Hippocampal formation (tissue), 2 donors: Measurements from ENCODE around the gene MEGF9.
"Not testable (repeated sequence)": the region's sequence is repeated elsewhere in the genome, so short reads cannot be mapped to it uniquely, and the experiment has no call there.

ENCODE experiments used
- DNase-seq, 2 donors: peaks; one replicate each; lab custom pipeline; 2025; lab: John Stamatoyannopoulos, UW

The MEGF9 gene

GRCh38 chr9:120714088-120714845 is at the start of gene MEGF9:
Gene MEGF9 (minus strand): TSS chr9:120714470. CDS start chr9:120714358, 112 bp downstream.
- peak; percentile 98 to 99 for DNase-seq

- no peak for DNase-seq
Observed at GRCh38 chr9:120761006-120761405, 46.7 kb upstream of the MEGF9 start.

- DNase-seq, result no peak
Observed at GRCh38 chr9:120759755-120760400, 45.6 kb upstream of the MEGF9 start.

GRCh38 chr9:120758544-120758943 is 44.3 kb upstream of the MEGF9 start:
- no peak for DNase-seq

GRCh38 chr9:120757026-120757913 is 43.0 kb upstream of the MEGF9 start:
- DNase-seq, result no peak

- DNase-seq, result no peak
Observed at GRCh38 chr9:120756531-120756930, 42.3 kb upstream of the MEGF9 start.

GRCh38 chr9:120755810-120756434 is 41.7 kb upstream of the MEGF9 start:
- DNase-seq, result peak; percentile 24 to 26

GRCh38 chr9:120755044-120755443 is 40.8 kb upstream of the MEGF9 start:
- DNase-seq, result no peak

- DNase-seq, result no peak
Observed at GRCh38 chr9:120750421-120750820, 36.2 kb upstream of the MEGF9 start.

- not testable (repeated sequence) for DNase-seq
Observed at GRCh38 chr9:120746366-120746765, 32.1 kb upstream of the MEGF9 start.

GRCh38 chr9:120745278-120745677 is 31.0 kb upstream of the MEGF9 start:
- DNase-seq, result no peak

GRCh38 chr9:120742951-120743416 is 28.7 kb upstream of the MEGF9 start:
- DNase-seq, result no peak

GRCh38 chr9:120741701-120742100 is 27.4 kb upstream of the MEGF9 start:
- no peak for DNase-seq

- DNase-seq, result no peak
Observed at GRCh38 chr9:120741191-120741590, 26.9 kb upstream of the MEGF9 start.

GRCh38 chr9:120740132-120740531 is 25.9 kb upstream of the MEGF9 start:
- DNase-seq, result no peak

GRCh38 chr9:120737416-120738165 is 23.3 kb upstream of the MEGF9 start:
- no peak for DNase-seq

- no peak for DNase-seq
Observed at GRCh38 chr9:120736881-120737280, 22.6 kb upstream of the MEGF9 start.

GRCh38 chr9:120735415-120736126 is 21.3 kb upstream of the MEGF9 start:
- no peak for DNase-seq

GRCh38 chr9:120734607-120735410 is 20.5 kb upstream of the MEGF9 start:
- DNase-seq, result no peak

- peak; percentile 16 to 31 for DNase-seq
Observed at GRCh38 chr9:120733190-120733589, 18.9 kb upstream of the MEGF9 start.
